ENCODE measurements around the gene ACSS1.

ACSS1 gene

DNA sequence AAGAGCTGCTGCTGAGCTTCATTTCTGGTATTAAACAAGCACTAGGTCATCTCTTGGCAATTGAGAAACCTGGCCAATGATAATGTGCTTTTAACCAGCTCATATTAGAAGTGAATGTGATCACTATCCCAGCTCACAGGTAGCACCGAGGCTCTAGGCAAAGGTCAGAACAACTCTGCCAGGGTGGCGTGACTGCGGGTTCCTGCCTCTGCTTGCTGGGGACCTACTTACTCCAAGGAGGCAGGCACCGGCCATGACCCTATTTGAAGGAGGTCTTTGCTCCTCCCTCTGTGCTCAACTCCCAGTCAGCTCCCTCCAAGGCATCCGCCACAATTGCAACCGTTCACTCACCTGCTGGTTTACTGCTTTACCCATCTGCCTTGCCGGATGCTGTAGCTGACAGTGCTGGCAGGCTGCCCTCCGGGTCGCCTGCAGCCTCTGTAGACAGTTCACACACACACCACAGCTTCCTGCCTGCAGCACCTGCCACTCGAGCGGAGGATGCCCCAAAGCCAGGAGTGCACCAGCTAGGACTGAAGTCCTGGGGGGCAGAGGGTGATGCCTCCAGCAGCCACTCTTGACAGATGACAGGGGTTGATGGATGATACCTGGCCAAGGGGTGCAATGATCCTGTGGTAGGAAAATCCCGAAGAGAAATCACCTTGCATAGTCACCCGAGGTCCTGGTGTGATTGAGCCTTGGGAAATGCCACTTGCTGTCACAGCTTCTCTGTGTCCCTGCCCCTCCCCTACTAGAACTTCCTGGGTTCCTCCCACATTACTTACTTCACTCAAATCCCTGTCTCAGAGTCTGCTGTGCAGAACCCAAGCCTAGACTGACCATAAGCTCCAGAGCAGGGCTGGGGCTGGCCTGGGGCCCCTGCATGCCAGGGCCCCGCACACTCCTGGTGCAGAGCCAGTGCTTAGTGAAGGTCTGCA, 32.8 kb upstream of the ACSS1 start:
- no peak for TF ChIP-seq POLR2A (IDR thresholded peaks at IDR 0.05; ENCODE audit: extremely low read depth, insufficient read length)
- TF ChIP-seq MAX (IDR thresholded peaks at IDR 0.05; ENCODE audit: low read depth, low read length), result no peak
- TF ChIP-seq, protein P1, sequence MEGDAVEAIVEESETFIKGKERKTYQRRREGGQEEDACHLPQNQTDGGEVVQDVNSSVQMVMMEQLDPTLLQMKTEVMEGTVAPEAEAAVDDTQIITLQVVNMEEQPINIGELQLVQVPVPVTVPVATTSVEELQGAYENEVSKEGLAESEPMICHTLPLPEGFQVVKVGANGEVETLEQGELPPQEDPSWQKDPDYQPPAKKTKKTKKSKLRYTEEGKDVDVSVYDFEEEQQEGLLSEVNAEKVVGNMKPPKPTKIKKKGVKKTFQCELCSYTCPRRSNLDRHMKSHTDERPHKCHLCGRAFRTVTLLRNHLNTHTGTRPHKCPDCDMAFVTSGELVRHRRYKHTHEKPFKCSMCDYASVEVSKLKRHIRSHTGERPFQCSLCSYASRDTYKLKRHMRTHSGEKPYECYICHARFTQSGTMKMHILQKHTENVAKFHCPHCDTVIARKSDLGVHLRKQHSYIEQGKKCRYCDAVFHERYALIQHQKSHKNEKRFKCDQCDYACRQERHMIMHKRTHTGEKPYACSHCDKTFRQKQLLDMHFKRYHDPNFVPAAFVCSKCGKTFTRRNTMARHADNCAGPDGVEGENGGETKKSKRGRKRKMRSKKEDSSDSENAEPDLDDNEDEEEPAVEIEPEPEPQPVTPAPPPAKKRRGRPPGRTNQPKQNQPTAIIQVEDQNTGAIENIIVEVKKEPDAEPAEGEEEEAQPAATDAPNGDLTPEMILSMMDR (IDR thresholded peaks at IDR 0.05; ENCODE audit: low read depth, low read length), result no peak
- no peak for TF ChIP-seq MYC (IDR thresholded peaks at IDR 0.05; ENCODE audit: low read depth, low read length)
- DNase-seq (ENCODE audit: low read depth), result no peak
- H3K4me3 ChIP-seq (ENCODE audit: low read depth, low read length), result no peak overlapping the region

DNA sequence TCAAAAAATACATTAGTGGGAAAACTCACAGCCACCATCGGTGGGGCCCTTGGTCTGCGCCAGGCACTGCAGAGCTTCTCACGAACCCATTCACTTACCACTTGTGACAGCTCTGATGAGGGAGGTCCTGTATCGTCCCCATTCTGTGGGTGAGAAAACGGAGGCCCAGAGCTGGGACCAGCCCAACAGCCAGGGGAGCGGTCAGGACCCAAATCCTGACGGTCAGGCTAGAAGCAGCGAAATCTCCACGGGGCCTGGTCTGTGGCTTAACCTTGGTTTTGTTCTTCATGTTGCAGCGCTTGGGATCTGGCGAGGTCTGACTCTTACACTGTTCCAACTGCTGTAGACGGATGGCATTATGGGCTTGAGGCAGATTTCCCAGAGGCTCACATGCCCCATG, 31.7 kb upstream of the ACSS1 start:
- H3K4me3 ChIP-seq (ENCODE audit: low read depth, low read length), result no peak overlapping the region
- no peak for DNase-seq (ENCODE audit: low read depth)
- no peak for TF ChIP-seq MAX (IDR thresholded peaks at IDR 0.05; ENCODE audit: low read depth, low read length)
- TF ChIP-seq, protein P1 (IDR thresholded peaks at IDR 0.05; ENCODE audit: low read depth, low read length), result no peak
- no peak for TF ChIP-seq POLR2A (IDR thresholded peaks at IDR 0.05; ENCODE audit: extremely low read depth, insufficient read length)
- TF ChIP-seq MYC (IDR thresholded peaks at IDR 0.05; ENCODE audit: low read depth, low read length), result no peak

DNA sequence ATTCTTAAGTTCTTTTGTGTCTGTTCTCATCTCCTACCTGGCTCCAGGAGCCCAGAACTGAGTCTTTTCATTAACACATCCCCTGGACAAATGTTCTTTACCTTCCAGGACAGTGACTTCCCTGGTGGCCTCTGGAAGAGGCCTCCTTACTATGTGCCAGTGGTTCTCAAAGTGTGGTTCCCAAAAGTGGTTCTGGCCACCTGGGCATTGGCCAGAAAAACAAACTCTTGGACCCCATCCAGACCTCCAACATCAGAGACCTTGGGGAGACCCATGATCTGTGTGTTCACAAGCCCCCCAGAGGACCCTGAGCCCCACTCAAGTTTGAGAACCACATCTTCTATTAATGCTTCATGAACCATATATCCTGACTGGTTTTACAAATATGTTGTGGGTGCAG, 31.2 kb upstream of the ACSS1 start:
- no peak for DNase-seq (ENCODE audit: low read depth)
- H3K4me3 ChIP-seq (ENCODE audit: low read depth, low read length), result no peak overlapping the region
- TF ChIP-seq MYC (IDR thresholded peaks at IDR 0.05; ENCODE audit: low read depth, low read length) (no peak), POLR2A (IDR thresholded peaks at IDR 0.05; ENCODE audit: extremely low read depth, insufficient read length) (no peak), MAX (IDR thresholded peaks at IDR 0.05; ENCODE audit: low read depth, low read length) (no peak)
- TF ChIP-seq, protein P1 (IDR thresholded peaks at IDR 0.05; ENCODE audit: low read depth, low read length), result no peak

DNA sequence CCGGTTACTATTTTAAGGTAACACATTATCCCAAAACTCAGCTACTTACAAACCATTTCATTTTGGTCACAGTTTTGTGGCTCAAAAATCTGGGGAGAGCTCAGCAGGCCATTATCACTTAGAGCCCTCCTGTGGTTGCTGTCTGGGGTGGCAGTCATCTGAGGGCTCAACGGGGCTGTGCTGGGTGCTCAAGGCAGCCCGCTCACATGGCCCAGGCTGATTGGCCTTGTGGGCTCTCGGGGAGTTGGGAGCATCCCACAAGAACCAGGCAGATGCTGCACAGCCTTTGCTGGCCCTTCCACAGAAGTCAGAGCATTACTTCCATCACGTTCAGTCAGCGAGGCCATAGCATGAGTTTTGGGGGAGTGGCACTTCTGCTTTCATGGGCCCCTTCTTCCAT, 30.3 kb upstream of the ACSS1 start:
- TF ChIP-seq, protein P1 (IDR thresholded peaks at IDR 0.05; ENCODE audit: low read depth, low read length), result no peak
- TF ChIP-seq POLR2A (IDR thresholded peaks at IDR 0.05; ENCODE audit: extremely low read depth, insufficient read length) (no peak), MAX (IDR thresholded peaks at IDR 0.05; ENCODE audit: low read depth, low read length) (no peak), MYC (IDR thresholded peaks at IDR 0.05; ENCODE audit: low read depth, low read length) (no peak)
- no peak overlapping the region for H3K4me3 ChIP-seq (ENCODE audit: low read depth, low read length)
- DNase-seq (ENCODE audit: low read depth), result no peak

DNA sequence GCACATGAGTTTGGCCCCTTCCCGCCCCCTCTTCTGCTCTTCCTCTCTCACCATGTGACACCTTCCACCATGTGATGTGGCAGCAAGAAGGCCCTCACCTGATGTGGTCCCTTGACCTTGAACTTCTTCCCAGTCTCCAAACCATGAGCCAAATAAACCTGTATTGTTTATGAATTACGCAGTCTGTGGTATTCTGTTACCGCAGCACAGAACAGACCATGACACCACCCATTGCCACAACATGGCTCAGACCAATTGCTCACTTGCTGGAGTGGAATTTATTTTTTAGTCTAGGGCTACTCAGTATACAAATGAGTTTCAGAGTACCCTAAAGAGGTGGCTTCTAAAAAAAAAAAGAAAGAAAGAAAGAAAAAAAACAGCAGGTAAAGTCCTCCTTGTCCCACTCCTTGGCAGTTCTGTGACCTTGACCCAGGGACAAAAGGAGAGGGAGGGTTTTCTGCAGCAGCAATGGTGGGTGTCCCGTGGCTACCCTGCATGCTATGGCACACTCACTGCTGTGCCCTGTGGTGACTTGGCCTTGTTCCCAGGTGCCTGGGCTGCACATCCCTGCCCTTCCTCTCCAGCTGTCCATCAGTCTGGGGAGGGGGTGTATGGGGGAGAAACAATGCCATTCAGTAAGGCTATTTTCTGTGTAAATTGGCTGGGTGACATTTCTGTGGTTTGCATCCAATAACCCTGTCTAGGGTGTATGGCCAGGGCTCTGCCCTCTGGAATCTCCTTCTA, 29.4 kb upstream of the ACSS1 start:
- DNase-seq (ENCODE audit: low read depth), result no peak
- TF ChIP-seq MAX (IDR thresholded peaks at IDR 0.05; ENCODE audit: low read depth, low read length), result no peak
- no peak for TF ChIP-seq MYC (IDR thresholded peaks at IDR 0.05; ENCODE audit: low read depth, low read length)
- no peak for TF ChIP-seq POLR2A (IDR thresholded peaks at IDR 0.05; ENCODE audit: extremely low read depth, insufficient read length)
- TF ChIP-seq, protein P1 (IDR thresholded peaks at IDR 0.05; ENCODE audit: low read depth, low read length), result no peak
- H3K4me3 ChIP-seq (ENCODE audit: low read depth, low read length), result no peak overlapping the region
